CD8-positive, alpha-beta memory T cell (primary cell): Measurements from ENCODE around the gene ZNF516. TPM values are rescaled to one million over a fixed set of nuclear protein-coding genes. Genes with fewer than 3 reads are reported as not detected.
A peak's percentile ranks its signal among the peaks of the same experiment; 100 is the strongest.

Experiments
- CTCF ChIA-PET: fragments of 350-600 bp; sonication (Branson Sonifier 250); formaldehyde crosslinking; loops from one replicate; lab custom pipeline; 2021; ENCODE audit warnings: antibody characterized with exemption; lab: Charles Lee
- POLR2A ChIA-PET: fragments of 350-600 bp; sonication (Branson Sonifier 250); formaldehyde crosslinking; loops from one replicate; lab custom pipeline; 2021; ENCODE audit warnings: antibody characterized with exemption; lab: Charles Lee
- DNase-seq, 5 donors: peaks; one replicate each; pipeline versions ENCODE4 v3.0.0 to v3.0.0-alpha.2; 2020 to 2022; ENCODE audit warnings: mixed read lengths in 1 of 5
- H3K27ac ChIP-seq: one replicate; pipeline ENCODE4 v1.7.0; 2013; ENCODE audit warnings: low read depth, mild to moderate bottlenecking, low read length, moderate library complexity
- H3K27me3 ChIP-seq: 2 replicates; pipeline ENCODE4 v1.7.0; 2013; ENCODE audit warnings: low read length, mild to moderate bottlenecking; ENCODE audit not compliant: insufficient read depth, poor library complexity, severe bottlenecking
- H3K36me3 ChIP-seq: 2 replicates; pipeline ENCODE4 v1.7.0; 2013; ENCODE audit warnings: mild to moderate bottlenecking, low read length, moderate library complexity; ENCODE audit not compliant: insufficient read depth
- H3K4me1 ChIP-seq: 2 replicates; pipeline ENCODE4 v1.7.0; 2013; ENCODE audit warnings: mild to moderate bottlenecking, low read length, moderate library complexity; ENCODE audit not compliant: insufficient read depth
- H3K4me3 ChIP-seq: 2 replicates; pipeline ENCODE4 v1.7.0; 2013; ENCODE audit warnings: mild to moderate bottlenecking, low read length
- H3K9me3 ChIP-seq: 2 replicates; pipeline ENCODE4 v1.7.0; 2013; ENCODE audit warnings: mild to moderate bottlenecking, low read length
- H3K27ac Mint-ChIP-seq, 8 donors: one replicate each; pipeline ENCODE4 v1.8.0; 2020 to 2021; ENCODE audit warnings: mixed read lengths in 8 of 8, mild to moderate bottlenecking in 6 of 8, inconsistent platforms in 3 of 8, moderate library complexity in 3 of 8
- H3K27me3 Mint-ChIP-seq, 2 donors: one replicate each; pipeline ENCODE4 v1.8.0; 2020 to 2021; ENCODE audit warnings: mixed read lengths in 2 of 2, mild to moderate bottlenecking in 1 of 2, moderate library complexity in 1 of 2
- H3K36me3 Mint-ChIP-seq, 3 donors: one replicate each; pipeline ENCODE4 v1.8.0; 2020 to 2021; ENCODE audit warnings: mixed read lengths in 3 of 3, inconsistent platforms in 1 of 3, mild to moderate bottlenecking in 1 of 3
- H3K4me1 Mint-ChIP-seq, 3 donors: one replicate each; pipeline ENCODE4 v1.8.0; 2020 to 2021; ENCODE audit warnings: mixed read lengths in 3 of 3, inconsistent platforms in 1 of 3, mild to moderate bottlenecking in 1 of 3
- H3K4me3 Mint-ChIP-seq, 7 donors: one replicate each; pipeline ENCODE4 v1.8.0; 2020 to 2021; ENCODE audit warnings: mixed read lengths in 7 of 7, mild to moderate bottlenecking in 6 of 7, moderate library complexity in 4 of 7, inconsistent platforms in 2 of 7
- H3K9me3 Mint-ChIP-seq, 5 donors: one replicate each; pipeline ENCODE4 v1.8.0; 2020 to 2022; ENCODE audit warnings: mixed read lengths in 5 of 5, mild to moderate bottlenecking in 3 of 5, moderate library complexity in 2 of 5, inconsistent platforms in 1 of 5
- polyA plus RNA-seq: library from polyadenylated mRNA; unstranded; fragments of 300-500 nt; fragmentation: Illumina TruSeq; gene quantifications from one replicate; pipeline ENCODE4 v1.2.3, GENCODE V29; 2021
- total RNA-seq, 2 experiments: library from RNA; stranded (reverse); gene quantifications; one replicate each; pipeline ENCODE4 v1.2.3, GENCODE V29; 2021

The ZNF516 gene
- total and polyA plus RNA-seq, 3 experiments from 2014 or later: 1.3 to 1.9 (median 1.6) TPM

DNA sequence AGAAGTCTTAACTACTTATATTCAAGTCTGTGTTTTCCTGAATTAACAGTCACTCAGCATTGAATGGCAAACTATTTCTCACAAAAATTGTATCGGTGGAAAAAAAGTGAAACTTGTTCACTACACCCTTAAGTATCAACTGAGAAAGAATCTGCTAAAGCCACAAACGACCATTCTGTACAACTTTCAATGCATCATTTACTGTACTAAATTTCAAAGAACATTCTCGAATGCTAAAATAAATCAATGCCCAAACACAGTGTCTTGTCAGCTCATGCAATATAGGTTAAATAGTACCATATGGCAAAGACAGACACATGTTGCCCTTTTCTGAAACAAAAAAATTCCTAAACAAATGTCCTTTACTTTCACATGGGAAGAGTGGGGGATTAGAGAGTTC is 9.0 kb downstream of the ZNF516 start:
- H3K4me1 Mint-ChIP-seq: peaks cover 9 to 14% (median 9%) of the 10 kb centered on the region in 3 donors
- peaks cover 34 to 79% of the 10 kb centered on the region in 2 donors for H3K27me3 Mint-ChIP-seq
- H3K4me1 ChIP-seq: no peaks in the 10 kb centered on the region

GRCh38 chr18:76484749-76485387 is 10.2 kb downstream of the ZNF516 start:
- Mint-ChIP-seq H3K4me3 (no peak overlapping the region), H3K4me1 (peaks cover 0 to 2% (median 0%) of the 10 kb centered on the region in 3 donors)
- CTCF ChIA-PET: no interaction called here

More for the DNA sequence above, 9.0 kb downstream of the ZNF516 start:
- Mint-ChIP-seq H3K36me3 (no peaks in the 10 kb centered on the region), H3K9me3 (no peaks in the 10 kb centered on the region), H3K27ac (no peak overlapping the region), H3K4me3 (peak overlapping the region in 1 of 7 donors; percentile 10)
- Histone ChIP-seq H3K9me3 (no peaks in the 10 kb centered on the region), H3K27ac (no peak overlapping the region), H3K36me3 (no peaks in the 10 kb centered on the region), H3K27me3 (no peaks in the 10 kb centered on the region), H3K4me3 (no peak overlapping the region)
- no peak for DNase-seq
- ChIA-PET CTCF (no interaction called here), POLR2A (no interaction called here)

GRCh38 chr18:76483780-76484179 is 11.3 kb downstream of the ZNF516 start:
- H3K27me3 ChIP-seq: no peaks in the 10 kb centered on the region
- Mint-ChIP-seq H3K9me3 (no peaks in the 10 kb centered on the region), H3K4me3 (no peak overlapping the region), H3K36me3 (no peaks in the 10 kb centered on the region), H3K4me1 (no peaks in the 10 kb centered on the region), H3K27ac (no peak overlapping the region), H3K27me3 (peaks cover 15 to 66% of the 10 kb centered on the region in 2 donors)
- H3K36me3 ChIP-seq: no peaks in the 10 kb centered on the region
- ChIA-PET POLR2A (no interaction called here), CTCF (no interaction called here)
- DNase-seq: no peak
- no peaks in the 10 kb centered on the region for H3K9me3 ChIP-seq
- H3K4me1 ChIP-seq: no peaks in the 10 kb centered on the region
- H3K27ac ChIP-seq: no peak overlapping the region
- no peak overlapping the region for H3K4me3 ChIP-seq

More at GRCh38 chr18:76484749-76485387, 10.2 kb downstream of the ZNF516 start:
- Mint-ChIP-seq H3K36me3 (no peaks in the 10 kb centered on the region), H3K9me3 (no peaks in the 10 kb centered on the region), H3K27me3 (peaks cover 24 to 71% of the 10 kb centered on the region in 2 donors), H3K27ac (no peak overlapping the region)
- H3K9me3 ChIP-seq: no peaks in the 10 kb centered on the region
- POLR2A ChIA-PET: no interaction called here
- H3K27ac ChIP-seq: no peak overlapping the region
- H3K36me3 ChIP-seq: no peaks in the 10 kb centered on the region
- no peak overlapping the region for H3K4me3 ChIP-seq
- H3K4me1 ChIP-seq: no peaks in the 10 kb centered on the region
- no peaks in the 10 kb centered on the region for H3K27me3 ChIP-seq
- no peak for DNase-seq

- Histone ChIP-seq H3K4me3 (no peak overlapping the region), H3K9me3 (no peaks in the 10 kb centered on the region), H3K36me3 (no peaks in the 10 kb centered on the region), H3K27me3 (no peaks in the 10 kb centered on the region), H3K27ac (no peak overlapping the region), H3K4me1 (no peaks in the 10 kb centered on the region)
- POLR2A ChIA-PET: no interaction called here
- Mint-ChIP-seq H3K4me1 (no peaks in the 10 kb centered on the region), H3K27me3 (peaks cover 14 to 62% of the 10 kb centered on the region in 2 donors), H3K9me3 (no peaks in the 10 kb centered on the region), H3K4me3 (no peak overlapping the region), H3K27ac (no peak overlapping the region), H3K36me3 (no peaks in the 10 kb centered on the region)
- CTCF ChIA-PET: no interaction called here
- DNase-seq: no peak
Measured at GRCh38 chr18:76482971-76483691, 11.9 kb downstream of the ZNF516 start.

- H3K9me3 Mint-ChIP-seq: no peaks in the 10 kb centered on the region
- H3K9me3 ChIP-seq: no peaks in the 10 kb centered on the region
- H3K36me3 ChIP-seq: no peaks in the 10 kb centered on the region
- no peak overlapping the region for H3K27ac Mint-ChIP-seq
- POLR2A ChIA-PET: no interaction called here
- no peak overlapping the region for H3K4me3 Mint-ChIP-seq
- no peaks in the 10 kb centered on the region for H3K36me3 Mint-ChIP-seq
- no peaks in the 10 kb centered on the region for H3K4me1 ChIP-seq
- H3K27ac ChIP-seq: no peak overlapping the region
- H3K4me3 ChIP-seq: no peak overlapping the region
- no peak for DNase-seq
- no peaks in the 10 kb centered on the region for H3K27me3 ChIP-seq
- CTCF ChIA-PET: no interaction called here
- H3K27me3 Mint-ChIP-seq: peaks cover 11 to 55% of the 10 kb centered on the region in 2 donors
- H3K4me1 Mint-ChIP-seq: peaks cover 0 to 7% (median 4%) of the 10 kb centered on the region in 3 donors
Measured at GRCh38 chr18:76482267-76482666, 12.8 kb downstream of the ZNF516 start.

DNA sequence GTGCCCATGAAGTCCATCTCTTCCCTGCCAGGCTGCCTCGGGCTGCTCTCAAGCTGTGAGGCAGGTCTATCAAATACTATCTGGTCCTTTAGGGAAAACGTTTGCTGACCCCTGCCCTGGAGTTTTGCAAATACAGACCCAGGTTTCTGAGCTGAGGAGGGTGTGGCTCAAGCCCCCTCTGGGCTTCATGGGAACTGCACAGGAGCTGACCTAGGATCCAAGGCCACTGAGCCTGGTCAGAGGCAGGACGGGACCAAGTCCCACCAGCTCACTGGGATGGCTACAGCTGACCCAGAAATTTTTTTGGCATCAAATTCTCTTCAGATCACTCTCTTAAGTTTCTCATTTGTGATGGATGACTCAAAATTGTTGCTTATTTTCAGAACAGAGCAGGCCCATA is 14.1 kb downstream of the ZNF516 start:
- Histone ChIP-seq H3K9me3 (no peaks in the 10 kb centered on the region), H3K4me1 (no peaks in the 10 kb centered on the region), H3K36me3 (no peaks in the 10 kb centered on the region), H3K27me3 (no peaks in the 10 kb centered on the region), H3K27ac (no peak overlapping the region), H3K4me3 (no peak overlapping the region)
- H3K9me3 Mint-ChIP-seq: no peaks in the 10 kb centered on the region
- no peak overlapping the region for H3K27ac Mint-ChIP-seq
- DNase-seq: no peak
- H3K4me1 Mint-ChIP-seq: peaks cover 2 to 12% (median 8%) of the 10 kb centered on the region in 3 donors
- H3K36me3 Mint-ChIP-seq: no peaks in the 10 kb centered on the region
- H3K4me3 Mint-ChIP-seq: no peak overlapping the region
- peaks cover 11 to 43% of the 10 kb centered on the region in 2 donors for H3K27me3 Mint-ChIP-seq
- CTCF ChIA-PET: no interaction called here
- POLR2A ChIA-PET: no interaction called here

DNA sequence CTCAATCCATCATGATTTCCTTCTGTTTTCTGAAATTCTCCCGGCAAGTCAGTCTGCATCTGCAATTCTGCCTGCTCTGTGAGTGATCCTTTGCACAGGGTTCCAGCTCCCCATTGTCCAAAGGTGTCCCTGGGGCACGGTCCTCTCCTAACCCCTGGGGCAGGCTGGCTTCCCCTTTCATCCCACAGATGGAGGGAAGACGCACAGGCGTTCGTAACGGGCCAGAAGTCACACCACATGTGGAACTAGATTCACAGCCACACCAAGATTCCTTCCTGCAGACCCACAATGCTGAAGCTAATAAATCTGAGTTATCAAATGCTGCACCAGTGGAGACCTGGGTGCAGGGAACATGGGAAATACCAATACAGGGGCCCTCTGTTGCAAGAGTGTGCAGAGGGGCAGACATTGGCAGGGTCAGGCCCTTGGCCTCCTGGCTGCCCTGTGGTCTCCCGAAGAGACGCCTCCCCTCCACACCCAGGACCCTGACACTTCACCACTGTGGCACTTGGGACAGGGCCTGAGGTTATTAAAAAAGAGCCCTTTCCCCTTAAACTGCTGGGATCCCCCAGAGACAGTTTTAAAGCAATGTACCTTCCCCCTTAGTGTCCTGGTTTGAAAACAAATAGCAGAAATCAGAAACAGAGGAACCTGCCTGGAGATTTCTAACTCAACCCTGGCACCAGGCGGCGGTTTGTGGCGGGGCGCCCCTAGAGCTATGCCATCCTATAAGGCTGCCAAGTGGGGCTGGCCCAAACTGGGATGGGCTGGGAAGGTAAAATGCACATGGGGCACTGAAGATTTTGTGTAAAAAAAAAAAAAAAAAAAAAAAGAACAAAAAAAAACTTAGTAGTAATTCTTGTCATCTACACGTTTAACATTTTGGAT is 15.4 kb downstream of the ZNF516 start:
- Mint-ChIP-seq H3K36me3 (no peaks in the 10 kb centered on the region), H3K4me3 (no peak overlapping the region), H3K4me1 (peaks cover 2 to 12% (median 8%) of the 10 kb centered on the region in 3 donors), H3K27me3 (peaks cover 9 to 37% of the 10 kb centered on the region in 2 donors), H3K27ac (no peak overlapping the region), H3K9me3 (no peaks in the 10 kb centered on the region)
- no peaks in the 10 kb centered on the region for H3K36me3 ChIP-seq
- H3K27me3 ChIP-seq: no peaks in the 10 kb centered on the region
- no peaks in the 10 kb centered on the region for H3K9me3 ChIP-seq
- H3K4me3 ChIP-seq: no peak overlapping the region
- no peak for DNase-seq
- H3K27ac ChIP-seq: no peak overlapping the region
- POLR2A ChIA-PET: no interaction called here
- CTCF ChIA-PET: no interaction called here
- H3K4me1 ChIP-seq: no peaks in the 10 kb centered on the region
